Measurements from ENCODE around the gene TSPAN17.

DNA sequence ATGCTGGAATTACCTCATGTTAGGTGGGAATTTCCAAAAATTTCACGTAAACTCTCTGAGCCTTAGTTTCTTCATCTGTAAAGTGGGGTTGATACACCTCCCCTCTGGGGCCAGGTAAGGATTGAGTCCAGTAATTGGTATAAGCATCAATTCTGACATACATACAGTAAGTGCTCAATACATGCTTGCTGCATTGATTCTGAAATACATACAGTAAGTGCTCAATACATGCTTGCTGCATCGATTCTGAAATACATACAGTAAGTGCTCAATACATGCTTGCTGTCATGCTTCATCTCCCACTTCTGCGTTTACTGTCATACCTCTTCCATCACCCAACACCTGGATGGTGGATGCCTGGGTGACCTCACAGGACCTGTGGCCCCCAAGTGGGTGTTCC, 57.1 kb downstream of the TSPAN17 start:
- TF ChIP-seq EP300 (IDR thresholded peaks at IDR 0.05) = no peak
- TF ChIP-seq, protein P1, sequence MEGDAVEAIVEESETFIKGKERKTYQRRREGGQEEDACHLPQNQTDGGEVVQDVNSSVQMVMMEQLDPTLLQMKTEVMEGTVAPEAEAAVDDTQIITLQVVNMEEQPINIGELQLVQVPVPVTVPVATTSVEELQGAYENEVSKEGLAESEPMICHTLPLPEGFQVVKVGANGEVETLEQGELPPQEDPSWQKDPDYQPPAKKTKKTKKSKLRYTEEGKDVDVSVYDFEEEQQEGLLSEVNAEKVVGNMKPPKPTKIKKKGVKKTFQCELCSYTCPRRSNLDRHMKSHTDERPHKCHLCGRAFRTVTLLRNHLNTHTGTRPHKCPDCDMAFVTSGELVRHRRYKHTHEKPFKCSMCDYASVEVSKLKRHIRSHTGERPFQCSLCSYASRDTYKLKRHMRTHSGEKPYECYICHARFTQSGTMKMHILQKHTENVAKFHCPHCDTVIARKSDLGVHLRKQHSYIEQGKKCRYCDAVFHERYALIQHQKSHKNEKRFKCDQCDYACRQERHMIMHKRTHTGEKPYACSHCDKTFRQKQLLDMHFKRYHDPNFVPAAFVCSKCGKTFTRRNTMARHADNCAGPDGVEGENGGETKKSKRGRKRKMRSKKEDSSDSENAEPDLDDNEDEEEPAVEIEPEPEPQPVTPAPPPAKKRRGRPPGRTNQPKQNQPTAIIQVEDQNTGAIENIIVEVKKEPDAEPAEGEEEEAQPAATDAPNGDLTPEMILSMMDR (IDR thresholded peaks at IDR 0.05) = no peak
